Tibial nerve (tissue), 4 donors: ENCODE results near the gene CES2. TPM values are rescaled to one million over a fixed set of nuclear protein-coding genes. Genes with fewer than 3 reads are reported as not detected.

Source experiments
- DNase-seq, 2 donors: peaks; one replicate each; pipeline ENCODE4 v3.0.0-alpha.2; 2019; ENCODE audit warnings: low spot score in 2 of 2
- H3K27ac ChIP-seq, 4 donors: fragments of 200-600 bp; sonication (generic) in 3 of 4; one replicate each; pipeline ENCODE4 v1.5.1; 2017 to 2019; ENCODE audit warnings: mild to moderate bottlenecking in 1 of 4
- H3K27me3 ChIP-seq, 2 donors: fragments of 200-600 bp; sonication (generic) in 1 of 2; one replicate each; pipeline versions ENCODE4 v1.5.1 to v1.6.0; 2017 to 2019
- H3K36me3 ChIP-seq, 3 donors: fragments of 200-600 bp; sonication (generic); one replicate each; pipeline ENCODE4 v1.5.1; 2018 to 2019
- H3K4me1 ChIP-seq, 4 donors: fragments of 200-600 bp; sonication (generic) in 3 of 4; one replicate each; pipeline ENCODE4 v1.5.1; 2017 to 2019
- H3K4me3 ChIP-seq, 4 donors: fragments of 200-600 bp; sonication (generic) in 3 of 4; one replicate each; pipeline ENCODE4 v1.5.1; 2017 to 2019; ENCODE audit warnings: mild to moderate bottlenecking in 1 of 4, moderate library complexity in 1 of 4
- H3K9me3 ChIP-seq, 4 donors: fragments of 200-600 bp; sonication (generic) in 3 of 4; one replicate each; pipeline ENCODE4 v1.5.1; 2017 to 2019
- CTCF ChIP-seq, 5 experiments: fragments of 200-600 bp in 3 of 5; fragments of 450-650 bp in 2 of 5; sonication (generic) in 3 of 5; IDR thresholded peaks; one replicate each; pipeline ENCODE4 v1.5.1; 2016 to 2019; ENCODE audit warnings: antibody characterized with exemption in 5 of 5, mild to moderate bottlenecking in 3 of 5, moderate library complexity in 2 of 5
- EP300 ChIP-seq, 2 donors: sonication (generic); formaldehyde crosslinking; IDR thresholded peaks; one replicate each; pipeline ENCODE4 v1.6.1; 2017; ENCODE audit warnings: antibody characterized with exemption in 2 of 2, mild to moderate bottlenecking in 1 of 2
- POLR2A ChIP-seq, 2 donors: fragments of 450-650 bp; IDR thresholded peaks; one replicate each; pipeline ENCODE4 v1.6.1; 2017; ENCODE audit warnings: antibody characterized with exemption in 2 of 2, mild to moderate bottlenecking in 2 of 2, moderate library complexity in 2 of 2
- WGBS, 2 donors: methylation state at CpG; one replicate each; pipeline ENCODE4 v1.1.5; 2018; 5-methylcytosine and 5-hydroxymethylcytosine counted together
- total RNA-seq, 4 donors: library from RNA; depleted of rRNA; stranded (reverse); fragments of >200 nt; gene quantifications; one replicate each; pipeline ENCODE4 v1.1.0, GENCODE V29; 2016

CES2 gene
- total RNA-seq, 4 donors from 2014 or later = 29.2 to 45.0 (median 34.4) TPM

DNA sequence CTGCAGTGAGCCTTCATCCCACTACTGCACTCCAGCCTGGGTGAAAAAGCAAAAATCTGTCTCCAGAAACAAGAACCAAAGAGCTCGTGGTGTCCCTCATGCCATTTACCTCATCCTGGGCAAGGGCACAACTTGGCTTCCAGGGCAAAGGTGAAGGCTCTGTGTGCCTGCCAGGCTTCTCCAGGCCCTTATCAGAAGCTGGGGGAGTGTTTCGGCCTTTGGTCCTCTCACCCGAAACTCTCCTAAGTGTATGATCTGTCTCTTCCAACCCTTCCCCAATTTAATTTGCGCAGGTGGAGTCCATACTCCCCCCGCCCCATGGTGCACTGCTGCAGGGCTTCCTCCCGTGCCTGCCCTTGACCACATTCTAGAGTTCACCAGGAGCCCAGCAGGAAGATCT lies 1.1 kb downstream of the CES2 start:
- no peak for DNase-seq
- H3K36me3 ChIP-seq = peaks cover 0 to 57% (median 17%) of the 10 kb centered on the region in 3 donors
- 83 to 87% methylated on average over 6 of the region's 6 CpGs for WGBS, 2 donors
- no peak overlapping the region for H3K4me3 ChIP-seq
- no peaks in the 10 kb centered on the region for H3K27me3 ChIP-seq
- H3K4me1 ChIP-seq = peaks cover 5 to 57% (median 34%) of the 10 kb centered on the region in 4 donors
- no peaks in the 10 kb centered on the region for H3K9me3 ChIP-seq
- TF ChIP-seq CTCF (IDR thresholded peaks at IDR 0.05) (no peak), POLR2A (IDR thresholded peaks at IDR 0.05) (no peak), EP300 (IDR thresholded peaks at IDR 0.05) (no peak)
- peak overlapping the region in 1 of 4 donors; percentile 98 for H3K27ac ChIP-seq

- Histone ChIP-seq H3K36me3 (peaks cover 0 to 57% (median 23%) of the 10 kb centered on the region in 3 donors), H3K27ac (no peak overlapping the region), H3K4me1 (peaks cover 5 to 54% (median 34%) of the 10 kb centered on the region in 4 donors), H3K4me3 (no peak overlapping the region), H3K27me3 (no peaks in the 10 kb centered on the region), H3K9me3 (no peaks in the 10 kb centered on the region)
- DNase-seq = no peak
- no peak for TF ChIP-seq EP300 (IDR thresholded peaks at IDR 0.05)
- TF ChIP-seq POLR2A (IDR thresholded peaks at IDR 0.05) = no peak
- TF ChIP-seq CTCF (IDR thresholded peaks at IDR 0.05) = no peak
- 83 to 91% methylated on average over 4 of the region's 4 CpGs for WGBS, 2 donors
These were observed 1.7 kb downstream of the CES2 start for GRCh38 chr16:66936889-66937554.

DNA sequence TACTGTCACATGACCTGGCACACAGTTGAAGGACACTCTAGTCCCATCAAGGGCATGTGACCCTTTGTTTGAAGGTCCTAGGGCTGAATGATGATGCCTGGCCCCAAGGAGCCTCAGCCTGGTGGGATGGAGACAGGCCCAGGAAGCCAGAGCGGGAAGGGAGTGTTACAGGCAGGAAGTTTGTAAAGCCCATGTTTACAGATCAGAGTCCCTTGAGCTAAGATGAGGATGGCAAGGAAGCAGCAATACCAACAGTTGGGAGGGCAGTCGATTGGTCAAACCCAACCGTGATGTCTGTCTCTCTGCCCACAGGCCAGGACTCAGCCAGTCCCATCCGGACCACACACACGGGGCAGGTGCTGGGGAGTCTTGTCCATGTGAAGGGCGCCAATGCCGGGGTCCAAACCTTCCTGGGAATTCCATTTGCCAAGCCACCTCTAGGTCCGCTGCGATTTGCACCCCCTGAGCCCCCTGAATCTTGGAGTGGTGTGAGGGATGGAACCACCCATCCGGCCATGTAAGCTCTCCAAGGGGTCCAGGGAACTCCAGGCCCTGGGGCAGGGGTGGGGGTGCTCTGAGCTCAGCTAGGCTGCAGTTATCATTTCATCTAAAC lies 2.5 kb downstream of the CES2 start:
- WGBS, 2 donors = 84 to 86% methylated on average over 10 of the region's 10 CpGs
- DNase-seq = no peak
- H3K36me3 ChIP-seq = peaks cover 0 to 58% (median 24%) of the 10 kb centered on the region in 3 donors

DNA sequence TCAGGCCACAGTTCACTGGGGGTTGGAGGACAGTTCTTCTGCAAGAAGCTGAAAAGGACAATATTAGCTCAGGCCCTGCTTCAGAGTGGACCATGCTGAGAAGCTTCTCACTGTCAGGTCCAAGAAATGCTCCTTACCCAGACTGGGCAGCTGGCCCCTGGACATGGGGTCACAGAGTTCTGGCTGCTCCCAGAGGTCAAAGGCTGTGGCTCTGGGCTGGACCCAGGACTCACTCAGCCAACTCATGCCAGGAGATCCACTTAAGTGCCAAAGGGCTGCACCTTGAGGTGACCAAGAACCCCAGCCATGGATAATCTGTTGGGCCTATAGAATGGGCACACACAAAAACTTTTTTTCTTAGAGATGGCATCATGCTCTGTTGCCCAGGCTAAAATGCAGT lies 4.0 kb downstream of the CES2 start:
- TF ChIP-seq EP300 (IDR thresholded peaks at IDR 0.05) = no peak
- no peak for TF ChIP-seq POLR2A (IDR thresholded peaks at IDR 0.05)
- TF ChIP-seq CTCF (IDR thresholded peaks at IDR 0.05) = no peak
- Histone ChIP-seq H3K27ac (no peak overlapping the region), H3K9me3 (no peaks in the 10 kb centered on the region), H3K4me3 (no peak overlapping the region), H3K27me3 (no peaks in the 10 kb centered on the region), H3K4me1 (peaks cover 0 to 37% (median 20%) of the 10 kb centered on the region in 4 donors), H3K36me3 (peaks cover 0 to 71% (median 24%) of the 10 kb centered on the region in 3 donors)
- no peak for DNase-seq

More for the DNA sequence above, 2.5 kb downstream of the CES2 start:
- Histone ChIP-seq H3K4me3 (no peak overlapping the region), H3K4me1 (peaks cover 5 to 46% (median 27%) of the 10 kb centered on the region in 4 donors), H3K27me3 (no peaks in the 10 kb centered on the region), H3K27ac (no peak overlapping the region), H3K9me3 (no peaks in the 10 kb centered on the region)
- no peak for TF ChIP-seq POLR2A (IDR thresholded peaks at IDR 0.05)
- TF ChIP-seq EP300 (IDR thresholded peaks at IDR 0.05) = no peak
- no peak for TF ChIP-seq CTCF (IDR thresholded peaks at IDR 0.05)

- Histone ChIP-seq H3K27ac (no peak overlapping the region), H3K36me3 (peaks cover 0 to 71% (median 24%) of the 10 kb centered on the region in 3 donors), H3K4me3 (no peak overlapping the region), H3K9me3 (no peaks in the 10 kb centered on the region), H3K4me1 (peaks cover 0 to 34% (median 18%) of the 10 kb centered on the region in 4 donors), H3K27me3 (no peaks in the 10 kb centered on the region)
- DNase-seq = no peak
- TF ChIP-seq POLR2A (IDR thresholded peaks at IDR 0.05) (no peak), CTCF (IDR thresholded peaks at IDR 0.05) (no peak), EP300 (IDR thresholded peaks at IDR 0.05) (no peak)
- 94% methylated on average over 9 to 15 of the region's 16 CpGs for WGBS, 2 donors
These were observed 4.9 kb downstream of the CES2 start for GRCh38 chr16:66940236-66940635.
